ENCODE data around the gene GH1.
A peak's percentile ranks its signal among the peaks of the same experiment; 100 is the strongest.
"Not testable (repeated sequence)": the region's sequence is repeated elsewhere in the genome, so short reads cannot be mapped to it uniquely, and the experiment has no call there.

Gene GH1

DNA sequence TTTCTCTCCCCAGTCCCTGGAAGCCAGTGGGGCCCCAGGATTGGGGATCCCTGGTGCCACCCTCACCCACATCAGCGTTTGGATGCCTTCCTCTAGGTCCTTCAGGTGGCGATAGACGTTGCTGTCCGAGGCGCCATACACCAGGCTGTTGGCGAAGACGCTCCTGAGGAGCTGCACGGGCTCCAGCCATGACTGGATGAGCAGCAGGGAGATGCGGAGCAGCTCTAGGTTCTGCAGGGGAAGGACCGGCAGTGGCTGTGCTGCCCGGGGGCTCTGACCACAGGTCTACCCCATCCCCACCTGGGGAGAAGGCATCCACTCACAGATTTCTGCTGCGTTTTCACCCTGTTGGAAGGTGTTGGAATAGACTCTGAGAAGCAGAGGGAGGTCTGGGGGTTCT lies 37.9 kb downstream of the GH1 start:
- H3K27me3 ChIP-seq (replicated peaks) = no peaks in the 10 kb centered on the region
- in situ Hi-C loops (cut with HindIII; ENCODE audit: low pct_ligation_motif_present, low sequenced_read_pairs) = no loop called here
- no peak overlapping the region for H3K27ac ChIP-seq
- H3K4me3 ChIP-seq (ENCODE audit: low read depth, low read length) = no peak overlapping the region
- DNase-seq = no peak
- TF ChIP-seq, protein P1, sequence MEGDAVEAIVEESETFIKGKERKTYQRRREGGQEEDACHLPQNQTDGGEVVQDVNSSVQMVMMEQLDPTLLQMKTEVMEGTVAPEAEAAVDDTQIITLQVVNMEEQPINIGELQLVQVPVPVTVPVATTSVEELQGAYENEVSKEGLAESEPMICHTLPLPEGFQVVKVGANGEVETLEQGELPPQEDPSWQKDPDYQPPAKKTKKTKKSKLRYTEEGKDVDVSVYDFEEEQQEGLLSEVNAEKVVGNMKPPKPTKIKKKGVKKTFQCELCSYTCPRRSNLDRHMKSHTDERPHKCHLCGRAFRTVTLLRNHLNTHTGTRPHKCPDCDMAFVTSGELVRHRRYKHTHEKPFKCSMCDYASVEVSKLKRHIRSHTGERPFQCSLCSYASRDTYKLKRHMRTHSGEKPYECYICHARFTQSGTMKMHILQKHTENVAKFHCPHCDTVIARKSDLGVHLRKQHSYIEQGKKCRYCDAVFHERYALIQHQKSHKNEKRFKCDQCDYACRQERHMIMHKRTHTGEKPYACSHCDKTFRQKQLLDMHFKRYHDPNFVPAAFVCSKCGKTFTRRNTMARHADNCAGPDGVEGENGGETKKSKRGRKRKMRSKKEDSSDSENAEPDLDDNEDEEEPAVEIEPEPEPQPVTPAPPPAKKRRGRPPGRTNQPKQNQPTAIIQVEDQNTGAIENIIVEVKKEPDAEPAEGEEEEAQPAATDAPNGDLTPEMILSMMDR (IDR thresholded peaks at IDR 0.05; ENCODE audit: low read depth, low read length, missing control alignments) = no peak
- H3K36me3 ChIP-seq (replicated peaks) = no peaks in the 10 kb centered on the region

DNA sequence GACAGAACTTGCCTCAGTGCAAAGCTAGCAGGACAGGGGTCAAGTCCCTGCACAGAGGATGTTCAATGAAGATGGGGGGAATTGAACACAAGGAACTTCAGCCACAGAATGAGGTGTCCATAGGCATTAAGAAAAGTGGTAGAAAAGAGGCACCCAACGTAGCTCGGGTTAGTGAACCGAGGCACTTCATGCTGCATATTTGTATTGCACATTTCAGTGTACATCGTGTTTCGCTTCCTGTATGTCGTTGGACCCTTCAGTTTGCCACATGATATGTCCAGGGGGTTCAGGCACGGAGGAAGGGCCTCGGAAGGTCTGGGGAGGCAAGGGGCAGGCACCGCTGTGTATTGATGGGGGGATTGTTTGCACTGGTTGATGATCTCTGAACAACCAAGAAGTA lies 40.2 kb downstream of the GH1 start:
- H3K27ac ChIP-seq; H3K36me3 ChIP-seq (replicated peaks); H3K27me3 ChIP-seq (replicated peaks); in situ Hi-C loops (cut with HindIII; ENCODE audit: low pct_ligation_motif_present, low sequenced_read_pairs); DNase-seq; H3K4me3 ChIP-seq (ENCODE audit: low read depth, low read length): not testable (repeated sequence)

DNA sequence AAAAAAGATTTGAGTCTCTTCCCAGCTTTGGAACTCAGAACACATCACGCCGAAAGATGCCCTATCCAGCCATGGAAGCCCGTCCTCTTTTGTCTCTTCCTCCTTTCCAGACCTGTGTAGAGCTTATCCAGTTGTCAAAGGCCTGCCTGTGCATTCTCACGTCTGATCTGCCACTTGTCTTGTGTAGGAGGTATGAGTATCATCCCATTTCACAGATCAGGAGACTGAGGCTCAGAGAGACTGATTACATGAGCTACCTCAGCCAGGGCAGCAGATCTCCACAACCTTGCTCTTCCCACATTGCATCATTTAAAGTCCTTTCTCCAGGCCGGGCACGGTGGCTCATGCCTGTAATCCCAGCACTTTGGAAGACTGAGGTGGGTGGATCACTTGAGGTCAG lies 43.9 kb downstream of the GH1 start:
- H3K27me3 ChIP-seq (replicated peaks); DNase-seq; H3K4me3 ChIP-seq (ENCODE audit: low read depth, low read length); H3K36me3 ChIP-seq (replicated peaks); H3K27ac ChIP-seq; in situ Hi-C loops (cut with HindIII; ENCODE audit: low pct_ligation_motif_present, low sequenced_read_pairs): not testable (repeated sequence)

DNA sequence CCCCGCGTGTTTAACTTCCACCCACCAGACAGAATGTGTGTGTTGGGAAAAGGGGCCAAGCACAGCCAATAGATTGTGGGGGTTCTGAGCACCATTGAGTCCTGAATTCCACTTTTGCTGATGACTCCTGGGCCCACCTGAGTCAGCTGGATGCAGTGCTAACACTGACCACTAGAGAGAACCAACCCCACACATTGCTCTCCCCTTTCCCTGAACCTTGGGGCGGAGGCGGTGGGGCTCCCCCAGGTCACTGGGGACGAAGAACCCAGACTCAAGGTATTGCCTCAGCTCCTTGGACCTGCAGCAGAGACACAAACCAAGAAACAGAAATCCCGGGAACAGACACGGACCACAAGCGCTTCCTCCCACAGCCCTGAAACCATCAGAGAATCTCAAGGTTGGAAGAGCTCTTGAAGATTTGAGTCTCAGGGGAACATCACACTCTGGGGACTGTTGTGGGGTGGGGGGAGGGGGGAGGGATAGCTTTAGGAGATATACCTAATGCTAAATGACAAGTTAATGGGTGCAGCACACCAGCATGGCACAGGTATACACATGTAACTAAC lies 44.5 kb downstream of the GH1 start:
- in situ Hi-C loops (cut with HindIII; ENCODE audit: low pct_ligation_motif_present, low sequenced_read_pairs); DNase-seq; H3K4me3 ChIP-seq (ENCODE audit: low read depth, low read length): not testable (repeated sequence)

DNA sequence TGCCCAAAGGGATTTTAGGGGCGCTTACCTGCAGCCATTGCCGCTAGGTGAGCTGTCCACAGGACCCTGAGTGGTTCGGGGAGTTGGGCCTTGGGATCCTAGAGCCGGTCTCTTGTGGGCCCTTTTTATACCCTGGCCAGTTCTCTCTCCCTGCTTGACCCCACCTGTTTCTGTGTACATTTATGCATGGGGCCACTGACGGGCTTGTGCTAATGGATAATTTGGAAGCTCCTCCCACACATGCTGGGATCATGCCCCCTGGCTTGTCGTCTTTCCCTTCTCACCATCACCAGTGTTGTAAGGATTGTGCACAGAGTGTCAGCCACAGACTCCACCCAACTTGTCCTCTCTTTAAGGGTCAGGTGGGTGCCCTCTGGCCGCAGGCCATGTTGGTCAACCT lies 45.1 kb downstream of the GH1 start, which contains the start of gene CSH2:
Gene CSH2, minus strand, starts transcription at position 101 of the 400 bp plus-strand sequence. Its CDS starts 63 bp downstream, at position 38.
- H3K36me3 ChIP-seq (replicated peaks); H3K27me3 ChIP-seq (replicated peaks); in situ Hi-C loops (cut with HindIII; ENCODE audit: low pct_ligation_motif_present, low sequenced_read_pairs); H3K4me3 ChIP-seq (ENCODE audit: low read depth, low read length); H3K27ac ChIP-seq; DNase-seq: not testable (repeated sequence)

More for the DNA sequence above, 44.5 kb downstream of the GH1 start:
- not testable (repeated sequence) for H3K36me3 ChIP-seq (replicated peaks); H3K27ac ChIP-seq; H3K27me3 ChIP-seq (replicated peaks)

DNA sequence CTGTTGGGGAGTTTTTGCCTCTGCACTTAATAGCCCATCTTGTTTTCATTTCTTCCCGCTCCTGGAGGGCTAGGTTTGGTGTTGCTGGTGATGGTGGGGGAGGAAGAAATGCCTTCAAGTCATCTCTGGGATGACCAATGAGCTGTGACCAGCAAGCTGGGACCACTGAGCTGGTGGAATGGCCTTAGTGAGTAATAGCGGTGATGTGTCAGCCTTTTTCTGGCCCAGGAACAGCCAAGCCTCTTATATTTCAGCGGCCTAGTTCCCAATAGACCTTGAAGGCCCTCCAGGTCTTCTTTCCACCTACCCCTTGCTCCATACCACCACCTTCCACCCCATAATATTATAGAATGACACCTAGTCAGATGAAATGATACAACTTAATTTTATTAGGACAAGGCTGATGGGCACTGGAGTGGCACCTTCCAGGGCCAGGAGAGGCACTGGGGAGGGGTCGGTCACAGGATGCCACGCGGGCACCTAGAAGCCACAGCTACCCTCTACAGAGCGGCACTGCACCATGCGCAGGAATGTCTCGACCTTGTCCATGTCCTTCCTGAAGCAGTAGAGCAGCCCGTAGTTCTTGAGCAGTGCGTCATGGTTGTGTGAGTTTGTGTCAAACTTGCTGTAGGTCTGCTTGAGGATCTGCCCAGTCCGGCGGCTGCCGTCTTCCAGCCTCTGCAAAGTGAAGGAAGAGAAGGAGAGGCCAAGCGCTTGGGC lies 46.8 kb downstream of the GH1 start:
- DNase-seq; in situ Hi-C loops (cut with HindIII; ENCODE audit: low pct_ligation_motif_present, low sequenced_read_pairs); H3K27me3 ChIP-seq (replicated peaks); H3K36me3 ChIP-seq (replicated peaks); H3K27ac ChIP-seq; H3K4me3 ChIP-seq (ENCODE audit: low read depth, low read length): not testable (repeated sequence)

DNA sequence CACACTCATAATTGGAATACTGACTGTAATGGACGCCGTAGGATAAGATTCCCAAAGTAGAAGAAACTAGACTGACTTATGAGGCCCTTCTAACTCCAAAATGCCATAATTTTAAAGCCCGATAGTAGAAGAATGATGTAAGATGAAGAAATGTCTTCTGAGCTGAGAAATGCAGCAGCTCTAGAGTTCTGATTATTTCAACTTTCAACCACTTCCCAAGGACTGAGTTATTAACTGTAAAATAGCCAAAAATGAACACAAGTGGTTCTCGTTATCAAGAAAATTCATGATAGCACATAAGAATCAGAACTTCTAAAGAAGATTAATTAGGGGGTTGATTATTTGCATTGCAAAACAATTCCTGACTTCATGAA lies 48.4 kb downstream of the GH1 start:
- H3K27ac ChIP-seq; H3K4me3 ChIP-seq (ENCODE audit: low read depth, low read length); DNase-seq; H3K36me3 ChIP-seq (replicated peaks); H3K27me3 ChIP-seq (replicated peaks); in situ Hi-C loops (cut with HindIII; ENCODE audit: low pct_ligation_motif_present, low sequenced_read_pairs): not testable (repeated sequence)

DNA sequence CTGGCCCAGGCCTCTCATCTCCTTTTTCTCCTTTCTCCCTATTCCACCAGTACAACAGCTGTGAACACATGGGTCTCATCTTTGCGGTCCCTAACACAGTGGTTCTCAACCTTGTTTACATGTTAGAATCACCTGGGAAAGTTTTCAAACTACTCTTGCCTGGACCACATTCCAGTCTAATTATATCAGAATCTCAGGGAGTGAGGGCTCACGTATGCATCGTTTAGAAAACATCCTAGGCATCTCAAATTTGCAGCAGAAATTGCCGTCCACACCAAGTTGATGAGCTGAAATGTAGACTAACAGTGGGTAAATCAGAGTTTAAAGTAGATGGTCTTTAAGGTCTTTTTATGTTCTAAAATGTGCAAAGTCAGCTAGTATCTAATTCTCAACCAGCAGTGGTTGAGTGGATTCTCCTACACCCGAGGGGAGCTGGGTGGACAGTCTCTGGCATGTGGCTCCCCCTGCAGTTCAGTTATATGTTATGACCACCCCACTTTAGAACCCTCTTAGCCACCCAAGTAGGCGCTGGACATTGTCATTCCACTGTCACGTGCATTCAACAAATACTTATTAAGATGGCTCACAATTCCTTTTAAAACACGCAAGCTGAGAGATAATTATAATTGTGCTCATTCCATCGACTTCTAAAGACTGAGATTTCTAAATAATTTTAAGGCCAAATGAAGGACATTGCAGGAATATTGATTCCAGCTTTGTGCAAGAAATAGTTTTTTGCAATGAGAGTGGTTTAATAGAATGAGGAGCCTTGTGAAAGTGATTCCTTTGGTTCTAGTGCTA lies 48.9 kb downstream of the GH1 start:
- H3K27ac ChIP-seq; H3K36me3 ChIP-seq (replicated peaks); H3K27me3 ChIP-seq (replicated peaks); in situ Hi-C loops (cut with HindIII; ENCODE audit: low pct_ligation_motif_present, low sequenced_read_pairs); DNase-seq; H3K4me3 ChIP-seq (ENCODE audit: low read depth, low read length): not testable (repeated sequence)
- TF ChIP-seq, protein P1 (IDR thresholded peaks at IDR 0.05; ENCODE audit: low read depth, low read length, missing control alignments) = peak; percentile 38

All from brain microvascular endothelial cell (primary cell).